Fibroblast of the aortic adventitia (primary cell): ENCODE data around the gene IQCH. TPM values are rescaled to one million over a fixed set of nuclear protein-coding genes. Genes with fewer than 3 reads are reported as not detected.

Experiments
- DNase-seq: peaks from one replicate; pipeline ENCODE4 v3.0.0-alpha.2; 2010; ENCODE audit warnings: low read depth
- H3K4me3 ChIP-seq: 2 replicates; pipeline ENCODE4 v1.5.1; 2011; ENCODE audit warnings: low read depth, mild to moderate bottlenecking, control low read depth, low read length, moderate library complexity
- total RNA-seq: library from RNA; depleted of rRNA; stranded (reverse); fragments of >200 nt; gene quantifications from 2 replicates; pipeline ENCODE4 v1.2.3, GENCODE V29; 2012; ENCODE audit warnings: low replicate concordance
- TF ChIP-seq, protein P1 (sequence below): IDR thresholded peaks from 2 replicates; pipeline ENCODE4 v1.5.1; 2011; ENCODE audit warnings: mild to moderate bottlenecking, low read length, control low read depth, inconsistent platforms; ENCODE audit not compliant: insufficient read depth

Gene IQCH
- total RNA-seq, 1 donor, result 3.6 TPM

DNA sequence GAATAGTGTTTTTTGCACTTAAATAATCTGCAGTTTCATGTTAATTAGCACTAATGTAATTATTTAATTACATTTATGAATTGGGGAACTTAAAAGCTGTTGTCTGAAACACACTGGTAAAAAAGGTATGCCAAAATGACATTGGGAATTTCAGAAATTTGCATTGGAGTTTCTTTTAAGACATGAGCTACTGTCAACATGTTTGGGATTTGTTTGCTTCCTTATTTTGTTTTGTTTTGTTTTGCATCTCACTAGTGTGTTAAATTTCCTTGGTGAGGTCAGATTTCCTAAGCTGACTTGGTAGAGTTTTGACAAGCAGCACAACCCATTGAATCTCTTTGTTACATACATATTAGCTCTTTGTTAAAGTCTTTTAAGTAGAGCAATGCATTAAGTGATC, 119.4 kb downstream of the IQCH start:
- no peak for DNase-seq
- TF ChIP-seq, protein P1, sequence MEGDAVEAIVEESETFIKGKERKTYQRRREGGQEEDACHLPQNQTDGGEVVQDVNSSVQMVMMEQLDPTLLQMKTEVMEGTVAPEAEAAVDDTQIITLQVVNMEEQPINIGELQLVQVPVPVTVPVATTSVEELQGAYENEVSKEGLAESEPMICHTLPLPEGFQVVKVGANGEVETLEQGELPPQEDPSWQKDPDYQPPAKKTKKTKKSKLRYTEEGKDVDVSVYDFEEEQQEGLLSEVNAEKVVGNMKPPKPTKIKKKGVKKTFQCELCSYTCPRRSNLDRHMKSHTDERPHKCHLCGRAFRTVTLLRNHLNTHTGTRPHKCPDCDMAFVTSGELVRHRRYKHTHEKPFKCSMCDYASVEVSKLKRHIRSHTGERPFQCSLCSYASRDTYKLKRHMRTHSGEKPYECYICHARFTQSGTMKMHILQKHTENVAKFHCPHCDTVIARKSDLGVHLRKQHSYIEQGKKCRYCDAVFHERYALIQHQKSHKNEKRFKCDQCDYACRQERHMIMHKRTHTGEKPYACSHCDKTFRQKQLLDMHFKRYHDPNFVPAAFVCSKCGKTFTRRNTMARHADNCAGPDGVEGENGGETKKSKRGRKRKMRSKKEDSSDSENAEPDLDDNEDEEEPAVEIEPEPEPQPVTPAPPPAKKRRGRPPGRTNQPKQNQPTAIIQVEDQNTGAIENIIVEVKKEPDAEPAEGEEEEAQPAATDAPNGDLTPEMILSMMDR, result no peak
- H3K4me3 ChIP-seq, result no peak overlapping the region

DNA sequence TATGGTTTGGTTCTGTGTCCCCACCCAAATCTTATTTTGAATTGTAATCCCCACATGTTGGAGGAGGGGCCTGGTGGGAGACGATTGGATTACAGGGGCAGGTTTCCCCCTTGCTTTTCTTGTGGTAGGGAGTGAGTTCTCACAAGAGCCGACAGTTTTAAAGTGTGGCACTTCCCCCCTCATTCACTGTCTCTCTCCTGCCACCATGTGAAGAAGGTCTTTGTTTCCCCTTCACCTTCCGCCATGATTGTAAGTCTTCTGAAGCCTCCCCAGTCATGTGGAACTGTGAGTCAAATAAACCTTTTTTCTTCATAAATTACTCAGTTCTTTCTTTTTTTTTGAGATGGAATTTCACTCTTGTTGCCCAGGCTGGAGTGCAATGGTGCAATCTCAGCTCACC, 124.9 kb downstream of the IQCH start:
- no peak for DNase-seq
- TF ChIP-seq, protein P1, result no peak
- H3K4me3 ChIP-seq, result no peak overlapping the region

DNA sequence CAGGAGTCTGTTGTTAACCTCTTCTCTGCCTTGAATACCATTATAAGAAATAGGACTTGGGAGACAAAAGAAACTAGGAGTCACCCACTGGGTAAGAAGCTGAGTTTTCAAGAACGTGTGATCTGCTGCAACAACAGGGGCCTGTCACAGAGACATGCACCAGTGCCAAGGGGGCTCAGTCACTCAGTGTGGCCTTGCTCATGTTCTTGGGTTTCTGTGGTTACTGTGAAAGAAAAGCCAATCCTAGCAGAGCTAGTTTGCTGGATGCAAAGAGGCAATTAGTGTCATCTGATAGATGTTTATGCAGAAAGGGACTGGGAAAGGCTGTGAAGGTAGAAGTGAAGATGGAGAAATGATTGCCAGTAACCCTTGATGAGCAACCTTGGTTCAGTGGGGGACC, 126.3 kb downstream of the IQCH start:
- DNase-seq, result no peak
- TF ChIP-seq, protein P1, result no peak
- no peak overlapping the region for H3K4me3 ChIP-seq

DNA sequence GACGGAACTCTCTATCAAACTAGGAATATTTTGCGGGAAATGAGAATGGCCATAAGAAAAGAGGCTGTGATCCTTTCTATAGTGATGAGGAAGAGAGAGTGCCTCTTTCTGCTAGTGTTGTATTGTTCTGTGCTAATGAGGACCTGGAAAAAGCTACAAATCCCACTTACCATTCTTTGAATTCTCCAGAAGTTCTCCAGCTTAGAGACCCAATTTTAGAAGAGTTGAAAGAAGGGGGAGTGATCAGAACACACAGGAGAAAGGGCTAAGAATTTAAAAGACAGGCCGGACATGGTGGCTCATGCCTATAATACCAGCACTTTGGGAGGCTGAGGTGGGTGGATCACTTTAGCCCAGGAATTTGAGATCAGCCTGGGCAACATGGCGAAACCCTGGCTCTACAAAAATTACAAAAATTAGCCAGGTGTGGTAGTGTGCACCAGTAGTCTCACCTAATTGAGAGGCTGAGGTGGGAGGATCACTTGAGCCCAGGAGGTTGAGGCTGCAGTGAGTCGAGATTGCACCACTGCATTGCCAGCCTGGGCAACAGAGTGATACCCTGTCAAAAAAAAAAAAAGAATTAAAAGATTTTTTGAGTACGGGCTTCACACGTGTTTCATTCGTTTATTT, 126.9 kb downstream of the IQCH start:
- DNase-seq, result no peak
- TF ChIP-seq, protein P1, result no peak
- H3K4me3 ChIP-seq, result no peak overlapping the region

DNA sequence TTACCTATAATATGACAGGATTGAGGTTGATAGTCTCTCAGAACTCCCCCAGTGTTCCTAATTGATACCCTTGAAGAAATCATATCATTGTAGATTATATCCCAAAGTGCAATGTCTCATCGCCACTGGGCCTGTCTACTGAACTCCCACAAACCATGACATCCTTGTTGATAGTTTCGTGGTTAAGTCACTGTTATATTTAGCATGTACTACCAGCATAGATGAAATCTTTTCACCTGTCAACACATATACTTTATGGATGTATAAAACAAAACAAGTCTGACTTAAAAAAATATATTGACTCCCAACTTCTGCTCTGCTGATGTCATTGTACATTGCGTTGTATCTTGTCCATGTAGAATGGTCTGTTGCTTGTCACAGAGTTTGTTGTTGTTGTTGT, 128.1 kb downstream of the IQCH start:
- DNase-seq, result no peak
- TF ChIP-seq, protein P1, result no peak
- no peak overlapping the region for H3K4me3 ChIP-seq

DNA sequence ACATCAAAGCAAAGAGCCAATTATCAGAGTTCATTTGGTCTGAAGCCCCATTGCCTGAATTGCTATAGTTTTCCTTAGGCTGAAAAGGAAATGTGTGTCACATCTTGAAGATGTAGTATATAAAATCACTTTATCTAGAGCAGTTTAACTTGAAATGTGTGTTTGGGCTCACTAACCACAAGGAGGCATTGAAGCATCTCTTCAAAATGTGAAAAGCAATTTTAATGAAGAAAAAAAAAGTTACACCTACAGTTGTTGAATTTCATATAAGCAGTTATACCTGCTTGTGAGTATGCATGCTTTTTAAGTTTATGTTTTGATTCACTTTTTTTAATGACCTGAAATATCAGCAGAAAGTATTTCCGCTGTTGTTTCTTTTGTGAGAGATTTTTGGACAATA, 129.3 kb downstream of the IQCH start:
- TF ChIP-seq, protein P1, result peak; percentile 28
- DNase-seq, result peak; percentile 16
- no peak overlapping the region for H3K4me3 ChIP-seq

DNA sequence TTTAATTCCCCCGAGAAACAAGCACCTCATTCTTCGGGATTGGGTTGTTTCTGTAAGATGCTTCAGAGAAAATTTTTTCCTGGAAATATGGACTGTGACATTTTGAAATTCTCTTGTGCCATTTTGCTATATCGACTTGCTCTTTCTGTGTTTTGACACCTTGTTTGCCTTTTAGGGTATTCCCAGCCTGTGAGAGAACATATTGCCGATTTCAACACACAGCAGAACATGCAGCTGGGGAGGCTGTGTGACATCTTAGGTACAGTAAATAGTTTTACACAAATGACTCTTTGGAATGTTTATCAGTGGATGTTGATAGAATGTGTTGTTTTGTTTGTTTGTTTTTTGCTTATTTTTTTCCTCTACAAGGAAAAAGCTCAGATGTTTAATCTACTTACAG, 130.2 kb downstream of the IQCH start:
- H3K4me3 ChIP-seq, result no peak overlapping the region
- DNase-seq, result no peak
- TF ChIP-seq, protein P1, result no peak
